Mesothelial cell of epicardium (in vitro differentiated cells): ENCODE results near the gene PRKG1. TPM values are rescaled to one million over a fixed set of nuclear protein-coding genes. Genes with fewer than 3 reads are reported as not detected.
A peak's percentile ranks its signal among the peaks of the same experiment; 100 is the strongest.

Source experiments
- DNase-seq, 2 experiments: peaks; one replicate each; pipeline ENCODE4 v3.0.0; 2021; ENCODE audit warnings: low spot score in 2 of 2; ENCODE audit not compliant: unreplicated experiment in 2 of 2
- H3K27ac Mint-ChIP-seq: 2 replicates; pipeline ENCODE4 v1.8.0; 2021; ENCODE audit warnings: mixed read lengths
- H3K27me3 Mint-ChIP-seq: 2 replicates; pipeline ENCODE4 v1.8.0; 2021; ENCODE audit warnings: low read depth, mixed read lengths
- H3K36me3 Mint-ChIP-seq: 2 replicates; pipeline ENCODE4 v1.8.0; 2021; ENCODE audit warnings: mixed read lengths
- H3K4me1 Mint-ChIP-seq: 2 replicates; pipeline ENCODE4 v1.8.0; 2021; ENCODE audit warnings: mixed read lengths
- H3K4me3 Mint-ChIP-seq: 2 replicates; pipeline ENCODE4 v1.8.0; 2021; ENCODE audit warnings: mild to moderate bottlenecking, moderate library complexity, mixed read lengths
- H3K9me3 Mint-ChIP-seq: 2 replicates; pipeline ENCODE4 v1.8.0; 2021; ENCODE audit warnings: mixed read lengths
- CTCF ChIP-seq: fragments of 200-600 bp; sonication (generic); IDR thresholded peaks from one replicate; pipeline ENCODE4 v1.5.0; 2021; ENCODE audit warnings: antibody characterized with exemption; ENCODE audit not compliant: unreplicated experiment
- total RNA-seq: library from RNA; stranded (reverse); gene quantifications from 3 replicates; pipeline ENCODE4 v1.2.1, GENCODE V29; 2021

The PRKG1 gene
- total RNA-seq, 1 donor from 2014 or later: 37.0 TPM

GRCh38 chr10:52212062-52212461 is 1137.8 kb downstream of the PRKG1 start:
- no peaks in the 10 kb centered on the region for H3K36me3 Mint-ChIP-seq
- H3K9me3 Mint-ChIP-seq: no peaks in the 10 kb centered on the region
- no peak overlapping the region for H3K27ac Mint-ChIP-seq
- TF ChIP-seq CTCF: no peak
- peaks cover 25% of the 10 kb centered on the region for H3K4me1 Mint-ChIP-seq
- DNase-seq: no peak
- H3K27me3 Mint-ChIP-seq: no peaks in the 10 kb centered on the region
- no peak overlapping the region for H3K4me3 Mint-ChIP-seq

GRCh38 chr10:52212802-52213201 is 1138.5 kb downstream of the PRKG1 start:
- Mint-ChIP-seq H3K9me3 (no peaks in the 10 kb centered on the region), H3K27ac (no peak overlapping the region), H3K4me1 (peaks cover 25% of the 10 kb centered on the region), H3K4me3 (no peak overlapping the region), H3K27me3 (no peaks in the 10 kb centered on the region), H3K36me3 (no peaks in the 10 kb centered on the region)
- TF ChIP-seq CTCF: no peak
- no peak for DNase-seq

GRCh38 chr10:52213321-52213752 is 1139.0 kb downstream of the PRKG1 start:
- Mint-ChIP-seq H3K36me3 (no peaks in the 10 kb centered on the region), H3K27ac (no peak overlapping the region), H3K9me3 (no peaks in the 10 kb centered on the region), H3K4me3 (no peak overlapping the region), H3K27me3 (no peaks in the 10 kb centered on the region), H3K4me1 (peaks cover 23% of the 10 kb centered on the region)
- DNase-seq: no peak
- TF ChIP-seq CTCF: no peak

GRCh38 chr10:52215745-52216361 is 1141.6 kb downstream of the PRKG1 start:
- H3K27ac Mint-ChIP-seq: peak overlapping the region; percentile 11
- peak in 1 of 2 experiments; percentile 56 for DNase-seq
- H3K27me3 Mint-ChIP-seq: no peaks in the 10 kb centered on the region
- peak; percentile 86 for TF ChIP-seq CTCF
- no peaks in the 10 kb centered on the region for H3K36me3 Mint-ChIP-seq
- H3K9me3 Mint-ChIP-seq: peaks cover 3% of the 10 kb centered on the region
- H3K4me1 Mint-ChIP-seq: peaks cover 22% of the 10 kb centered on the region
- no peak overlapping the region for H3K4me3 Mint-ChIP-seq

- H3K9me3 Mint-ChIP-seq: peaks cover 3% of the 10 kb centered on the region
- no peaks in the 10 kb centered on the region for H3K27me3 Mint-ChIP-seq
- DNase-seq: no peak
- peaks cover 22% of the 10 kb centered on the region for H3K4me1 Mint-ChIP-seq
- peak overlapping the region; percentile 51 for H3K27ac Mint-ChIP-seq
- H3K36me3 Mint-ChIP-seq: no peaks in the 10 kb centered on the region
- H3K4me3 Mint-ChIP-seq: no peak overlapping the region
- no peak for TF ChIP-seq CTCF
Observed at GRCh38 chr10:52216852-52217251, 1142.6 kb downstream of the PRKG1 start.
